M059J (cell line): ENCODE measurements around the gene FOXJ3. TPM values are rescaled to one million over a fixed set of nuclear protein-coding genes. Genes with fewer than 3 reads are reported as not detected.
A peak's percentile ranks its signal among the peaks of the same experiment; 100 is the strongest.

Experiments used
- DNase-seq: peaks from one replicate; pipeline ENCODE4 v3.0.0-alpha.2; 2012; ENCODE audit warnings: low read depth
- total RNA-seq: library from RNA; depleted of rRNA; stranded (reverse); fragments of >200 nt; shearing (Covaris generic); gene quantifications from 2 replicates; pipeline ENCODE4 v1.2.3, GENCODE V29; 2014

Gene FOXJ3
- total RNA-seq, 1 experiment from 2014 or later, result 31.9 TPM

- peak; percentile 77 for DNase-seq
Observed at GRCh38 chr1:42334240-42335049, 590 bp downstream of the FOXJ3 start.

- peak; percentile 13 for DNase-seq
Observed at GRCh38 chr1:42333662-42334239, 1.3 kb downstream of the FOXJ3 start.

GRCh38 chr1:42332877-42333276 lies 2.2 kb downstream of the FOXJ3 start:
- DNase-seq, result no peak

GRCh38 chr1:42330215-42330614 lies 4.8 kb downstream of the FOXJ3 start:
- DNase-seq, result no peak

GRCh38 chr1:42328916-42329496 lies 6.0 kb downstream of the FOXJ3 start:
- no peak for DNase-seq

- no peak for DNase-seq
Observed at GRCh38 chr1:42328047-42328625, 6.9 kb downstream of the FOXJ3 start.

- DNase-seq, result no peak
Observed at GRCh38 chr1:42325014-42325402, 10.0 kb downstream of the FOXJ3 start.

GRCh38 chr1:42324398-42325013 lies 10.5 kb downstream of the FOXJ3 start:
- no peak for DNase-seq

GRCh38 chr1:42323551-42323950 lies 11.5 kb downstream of the FOXJ3 start:
- DNase-seq, result no peak

GRCh38 chr1:42322577-42322976 lies 12.5 kb downstream of the FOXJ3 start:
- peak; percentile 70 for DNase-seq

- DNase-seq, result no peak
Observed at GRCh38 chr1:42321731-42322130, 13.3 kb downstream of the FOXJ3 start.

- no peak for DNase-seq
Observed at GRCh38 chr1:42320708-42321107, 14.3 kb downstream of the FOXJ3 start.

GRCh38 chr1:42319871-42320484 lies 15.1 kb downstream of the FOXJ3 start:
- DNase-seq, result peak; percentile 32

- DNase-seq, result peak; percentile 53
Observed at GRCh38 chr1:42319128-42319851, 15.7 kb downstream of the FOXJ3 start.

GRCh38 chr1:42318601-42319000 lies 16.4 kb downstream of the FOXJ3 start:
- no peak for DNase-seq

- no peak for DNase-seq
Observed at GRCh38 chr1:42317308-42317707, 17.7 kb downstream of the FOXJ3 start.

GRCh38 chr1:42316292-42316691 lies 18.7 kb downstream of the FOXJ3 start:
- DNase-seq, result peak; percentile 9

- no peak for DNase-seq
Observed at GRCh38 chr1:42315500-42315899, 19.5 kb downstream of the FOXJ3 start.

- DNase-seq, result no peak
Observed at GRCh38 chr1:42313970-42314369, 21.1 kb downstream of the FOXJ3 start.

- DNase-seq, result no peak
Observed at GRCh38 chr1:42312576-42313212, 22.3 kb downstream of the FOXJ3 start.

- no peak for DNase-seq
Observed at GRCh38 chr1:42311897-42312296, 23.1 kb downstream of the FOXJ3 start.
